ENCODE measurements around the gene RNF144B. TPM values are rescaled to one million over a fixed set of nuclear protein-coding genes. Genes with fewer than 3 reads are reported as not detected.

Gene RNF144B
- total RNA-seq, 1 experiment from 2014 or later: 26.2 TPM

GRCh38 chr6:18347866-18348265, 39.3 kb upstream of the RNF144B start:
- H3K27me3 ChIP-seq (ENCODE audit: insufficient read depth, low read depth): no peaks in the 10 kb centered on the region
- peaks cover 24% of the 10 kb centered on the region for H3K4me1 ChIP-seq (replicated peaks; ENCODE audit: insufficient read depth)
- H3F3A ChIP-seq (ENCODE audit: insufficient read depth, low read depth): no peaks in the 10 kb centered on the region
- H3K27ac ChIP-seq: no peak overlapping the region
- no peaks in the 10 kb centered on the region for H3K9me3 ChIP-seq (ENCODE audit: insufficient read depth, low read depth)
- no peaks in the 10 kb centered on the region for H3K79me2 ChIP-seq (ENCODE audit: low read depth)
- H3K36me3 ChIP-seq (ENCODE audit: low read depth): no peaks in the 10 kb centered on the region
- no peak overlapping the region for H3K4me2 ChIP-seq
- intact Hi-C loops (cut with micrococcal nuclease; ENCODE audit: unreplicated experiment): no loop called here
- no peak overlapping the region for H2AFZ ChIP-seq
- no peak for DNase-seq
- ChIA-PET CTCF (no interaction called here), POLR2A (ENCODE audit: unreplicated experiment) (interaction anchor here (0.6 to 0.7 kb wide), 2 partner anchors 16 to 39 kb away, joined by 5 to 11 read pairs; partner anchors contain the start of gene RNF144B)
- H3K9me2 ChIP-seq (ENCODE audit: insufficient read depth): no peaks in the 10 kb centered on the region
- TF ChIP-seq CTCF (conservative IDR thresholded peaks at IDR 0.05) (no peak), EZH2 (IDR thresholded peaks at IDR 0.05; ENCODE audit: low read depth) (no peak)
- no peak overlapping the region for H3K4me3 ChIP-seq
- BruUV-seq (replicated peaks): no TSS peak
- no peaks in the 10 kb centered on the region for H4K20me1 ChIP-seq (ENCODE audit: insufficient read depth)

GRCh38 chr6:18349386-18349785, 37.8 kb upstream of the RNF144B start:
- H3K79me2 ChIP-seq (ENCODE audit: low read depth): no peaks in the 10 kb centered on the region
- TF ChIP-seq CTCF (conservative IDR thresholded peaks at IDR 0.05) (no peak), EZH2 (IDR thresholded peaks at IDR 0.05; ENCODE audit: low read depth) (no peak)
- H3K27ac ChIP-seq: peak overlapping the region; percentile 65
- H3K9me2 ChIP-seq (ENCODE audit: insufficient read depth): no peaks in the 10 kb centered on the region
- H3K9me3 ChIP-seq (ENCODE audit: insufficient read depth, low read depth): no peaks in the 10 kb centered on the region
- no peaks in the 10 kb centered on the region for H3K27me3 ChIP-seq (ENCODE audit: insufficient read depth, low read depth)
- H2AFZ ChIP-seq: no peak overlapping the region
- ChIA-PET CTCF (no interaction called here), POLR2A (ENCODE audit: unreplicated experiment) (interaction anchor here (0.6 kb wide), 1 partner anchor 67 kb away, joined by 7 read pairs; no protein-coding TSS in a partner anchor)
- DNase-seq: peak in 1 of 2 experiments; percentile 23
- intact Hi-C loops (cut with micrococcal nuclease; ENCODE audit: unreplicated experiment): no loop called here
- peaks cover 11% of the 10 kb centered on the region for H3K4me1 ChIP-seq (replicated peaks; ENCODE audit: insufficient read depth)
- H4K20me1 ChIP-seq (ENCODE audit: insufficient read depth): no peaks in the 10 kb centered on the region
- peak overlapping the region; percentile 15; the same call in 1 of the 2 replicates for H3K4me2 ChIP-seq
- H3F3A ChIP-seq (ENCODE audit: insufficient read depth, low read depth): no peaks in the 10 kb centered on the region
- BruUV-seq (replicated peaks): no TSS peak
- H3K36me3 ChIP-seq (ENCODE audit: low read depth): no peaks in the 10 kb centered on the region
- H3K4me3 ChIP-seq: no peak overlapping the region

- no peak overlapping the region for H2AFZ ChIP-seq
- intact Hi-C loops (cut with micrococcal nuclease; ENCODE audit: unreplicated experiment): no loop called here
- ChIA-PET POLR2A (ENCODE audit: unreplicated experiment) (no interaction called here), CTCF (interaction anchor here (0.6 kb wide), 1 partner anchor 27 kb away, joined by 3 read pairs; no protein-coding TSS in a partner anchor)
- no peaks in the 10 kb centered on the region for H3K9me3 ChIP-seq (ENCODE audit: insufficient read depth, low read depth)
- no peaks in the 10 kb centered on the region for H3K36me3 ChIP-seq (ENCODE audit: low read depth)
- BruUV-seq (replicated peaks): no TSS peak
- no peak for TF ChIP-seq EZH2 (IDR thresholded peaks at IDR 0.05; ENCODE audit: low read depth)
- TF ChIP-seq CTCF (conservative IDR thresholded peaks at IDR 0.05): no peak
- H3F3A ChIP-seq (ENCODE audit: insufficient read depth, low read depth): no peaks in the 10 kb centered on the region
- peak in 1 of 2 experiments; percentile 28 for DNase-seq
- H3K79me2 ChIP-seq (ENCODE audit: low read depth): no peaks in the 10 kb centered on the region
- H3K27me3 ChIP-seq (ENCODE audit: insufficient read depth, low read depth): no peaks in the 10 kb centered on the region
- H3K4me2 ChIP-seq: no peak overlapping the region
- no peaks in the 10 kb centered on the region for H4K20me1 ChIP-seq (ENCODE audit: insufficient read depth)
- no peaks in the 10 kb centered on the region for H3K9me2 ChIP-seq (ENCODE audit: insufficient read depth)
- no peak overlapping the region for H3K4me3 ChIP-seq
- H3K4me1 ChIP-seq (replicated peaks; ENCODE audit: insufficient read depth): peaks cover 11% of the 10 kb centered on the region
- peak overlapping the region; percentile 65 for H3K27ac ChIP-seq
These were observed 36.9 kb upstream of the RNF144B start for GRCh38 chr6:18350271-18350670.

Measured in PC-9 (cell line).